Measurements from ENCODE around the gene PLPP2. TPM values are rescaled to one million over a fixed set of nuclear protein-coding genes. Genes with fewer than 3 reads are reported as not detected.

The PLPP2 gene
- total and polyA plus RNA-seq, 9 of the 15 experiments (the other 6 are each of a cell fraction or from before 2014, with no cell fraction given) = 0.51 to 4.4 (median 2.2) TPM; not detected in 1

GRCh38 chr19:313988-314815 is 23.0 kb upstream of the PLPP2 start (continued):
- TF ChIP-seq TEAD2 (tag; IDR thresholded peaks at IDR 0.05) (no peak), ZNF143 (CRISPR knock-in tag; IDR thresholded peaks at IDR 0.05) (no peak), NR2C1 (IDR thresholded peaks at IDR 0.05) (no peak), NR2C1 (tag; IDR thresholded peaks at IDR 0.05) (no peak), PHF8 (IDR thresholded peaks at IDR 0.05; ENCODE audit: borderline replicate concordance, low read length) (no peak), ZNF707 (CRISPR knock-in tag; conservative IDR thresholded peaks at IDR 0.05) (no peak), PRDM10 (IDR thresholded peaks at IDR 0.05; ENCODE audit: partially characterized antibody) (no peak)

Data from K562 (cell line).